Endodermal cell (in vitro differentiated cells): ENCODE data around the gene MAN2B2. TPM values are rescaled to one million over a fixed set of nuclear protein-coding genes. Genes with fewer than 3 reads are reported as not detected.

ENCODE experiments used
- DNase-seq: peaks from one replicate; pipeline ENCODE4 v3.0.0-alpha.2; 2017
- H3K27ac ChIP-seq: 2 replicates; pipeline ENCODE4 v1.5.1; 2013; ENCODE audit warnings: mild to moderate bottlenecking, low read depth, low read length, moderate library complexity
- H3K27me3 ChIP-seq: 2 replicates; pipeline ENCODE4 v1.6.1; 2013; ENCODE audit warnings: mild to moderate bottlenecking, low read length, moderate library complexity; ENCODE audit not compliant: insufficient read depth, control insufficient read depth, poor library complexity, severe bottlenecking
- H3K36me3 ChIP-seq: 2 replicates; pipeline ENCODE4 v1.7.0; 2013; ENCODE audit warnings: mild to moderate bottlenecking, low read length, moderate library complexity; ENCODE audit not compliant: control insufficient read depth, insufficient read depth
- H3K4me1 ChIP-seq: one replicate; pipeline ENCODE4 v1.7.0; 2013; ENCODE audit warnings: low read length; ENCODE audit not compliant: control insufficient read depth, insufficient read depth
- H3K4me3 ChIP-seq: 2 replicates; pipeline ENCODE4 v1.5.1; 2013; ENCODE audit warnings: mild to moderate bottlenecking, low read length, moderate library complexity
- H3K9ac ChIP-seq: 2 replicates; pipeline ENCODE4 v1.6.1; 2013; ENCODE audit warnings: mild to moderate bottlenecking, low read length, moderate library complexity; ENCODE audit not compliant: poor library complexity, severe bottlenecking; ENCODE audit errors: extremely low read depth
- H3K9me3 ChIP-seq: 2 replicates; pipeline ENCODE4 v1.6.1; 2013; ENCODE audit warnings: mild to moderate bottlenecking, low read length, moderate library complexity; ENCODE audit not compliant: control insufficient read depth
- H3K27ac Mint-ChIP-seq: 2 replicates; pipeline ENCODE4 v1.8.0; 2020; ENCODE audit warnings: mixed read lengths
- H3K27me3 Mint-ChIP-seq: 2 replicates; pipeline ENCODE4 v1.8.0; 2021; ENCODE audit warnings: mild to moderate bottlenecking, mixed read lengths; ENCODE audit not compliant: insufficient read depth
- H3K36me3 Mint-ChIP-seq: 2 replicates; pipeline ENCODE4 v1.8.0; 2020; ENCODE audit warnings: low read depth, mixed read lengths
- H3K4me1 Mint-ChIP-seq: 2 replicates; pipeline ENCODE4 v1.8.0; 2020; ENCODE audit warnings: mixed read lengths
- H3K4me3 Mint-ChIP-seq: 2 replicates; pipeline ENCODE4 v1.8.0; 2020; ENCODE audit warnings: mild to moderate bottlenecking, moderate library complexity, mixed read lengths
- H3K9me3 Mint-ChIP-seq: 2 replicates; pipeline ENCODE4 v1.8.0; 2020; ENCODE audit warnings: mild to moderate bottlenecking, mixed read lengths
- CTCF ChIP-seq: fragments of 200-600 bp; sonication (generic); conservative IDR thresholded peaks from 2 replicates; pipeline ENCODE4 v1.5.0; 2021; ENCODE audit warnings: antibody characterized with exemption, mild to moderate bottlenecking
- WGBS, 2 experiments: methylation state at CpG; one replicate each; pipeline versions ENCODE4 v1.1.5 to v1.1.7; 2013; ENCODE audit warnings: missing lambda C conversion rate in 2 of 2, mixed read lengths in 1 of 2; ENCODE audit not compliant: insufficient coverage in 1 of 2, insufficient read length in 1 of 2; 5-methylcytosine and 5-hydroxymethylcytosine counted together
- total RNA-seq, 2 donors: library from RNA; stranded (reverse); fragmentation: NEBNext Ultra II Directional in 1 of 2; extraction: Animal tissue kit (Norgen Biotek cat#: 25700) in 1 of 2; gene quantifications; 2 replicates in 1 of 2; 3 replicates in 1 of 2; pipeline ENCODE4 v1.2.1, GENCODE V29; 2021

MAN2B2 gene
- total RNA-seq, 2 donors from 2014 or later = 13.3 to 20.8 TPM

GRCh38 chr4:6532102-6532501 is 42.9 kb upstream of the MAN2B2 start:
- WGBS, 2 experiments = 62 to 63% methylated on average over 3 of the region's 3 CpGs
- Mint-ChIP-seq H3K27ac (no peak overlapping the region), H3K4me3 (no peak overlapping the region), H3K27me3 (peaks cover 2% of the 10 kb centered on the region), H3K9me3 (no peaks in the 10 kb centered on the region), H3K36me3 (no peaks in the 10 kb centered on the region), H3K4me1 (peaks cover 21% of the 10 kb centered on the region)
- DNase-seq = no peak
- no peaks in the 10 kb centered on the region for H3K36me3 ChIP-seq
- no peak overlapping the region for H3K27ac ChIP-seq
- no peaks in the 10 kb centered on the region for H3K27me3 ChIP-seq
- H3K9me3 ChIP-seq = no peaks in the 10 kb centered on the region
- H3K9ac ChIP-seq = no peak overlapping the region
- no peak overlapping the region for H3K4me3 ChIP-seq
- H3K4me1 ChIP-seq = peaks cover 19% of the 10 kb centered on the region
- TF ChIP-seq CTCF = no peak

GRCh38 chr4:6532658-6533057 is 42.3 kb upstream of the MAN2B2 start:
- no peaks in the 10 kb centered on the region for H3K36me3 Mint-ChIP-seq
- Histone ChIP-seq H3K27me3 (no peaks in the 10 kb centered on the region), H3K4me3 (no peak overlapping the region), H3K9me3 (no peaks in the 10 kb centered on the region), H3K9ac (no peak overlapping the region), H3K36me3 (no peaks in the 10 kb centered on the region), H3K4me1 (peaks cover 14% of the 10 kb centered on the region), H3K27ac (no peak overlapping the region)
- no peak for DNase-seq
- H3K9me3 Mint-ChIP-seq = no peaks in the 10 kb centered on the region
- WGBS, 2 experiments = 75 to 81% methylated on average over 6 to 9 of the region's 9 CpGs
- peaks cover 3% of the 10 kb centered on the region for H3K27me3 Mint-ChIP-seq
- peaks cover 19% of the 10 kb centered on the region for H3K4me1 Mint-ChIP-seq
- TF ChIP-seq CTCF = no peak
- no peak overlapping the region for H3K27ac Mint-ChIP-seq
- no peak overlapping the region for H3K4me3 Mint-ChIP-seq

- no peak overlapping the region for H3K4me3 Mint-ChIP-seq
- Histone ChIP-seq H3K36me3 (no peaks in the 10 kb centered on the region), H3K27me3 (no peaks in the 10 kb centered on the region), H3K9ac (no peak overlapping the region), H3K4me3 (no peak overlapping the region), H3K27ac (no peak overlapping the region), H3K9me3 (no peaks in the 10 kb centered on the region), H3K4me1 (peaks cover 3% of the 10 kb centered on the region)
- H3K27me3 Mint-ChIP-seq = peaks cover 13% of the 10 kb centered on the region
- peaks cover 5% of the 10 kb centered on the region for H3K4me1 Mint-ChIP-seq
- no peaks in the 10 kb centered on the region for H3K36me3 Mint-ChIP-seq
- no peaks in the 10 kb centered on the region for H3K9me3 Mint-ChIP-seq
- TF ChIP-seq CTCF = no peak
- WGBS, 2 experiments = no CpG with 5 or more reads among the region's 1 CpG
- DNase-seq = no peak
- no peak overlapping the region for H3K27ac Mint-ChIP-seq
Observed at GRCh38 chr4:6534050-6534449, 40.9 kb upstream of the MAN2B2 start.
